Psoas muscle (tissue), 8 donors: ENCODE results near the gene SMDT1. TPM values are rescaled to one million over a fixed set of nuclear protein-coding genes. Genes with fewer than 3 reads are reported as not detected.
A peak's percentile ranks its signal among the peaks of the same experiment; 100 is the strongest.

Experiments used
- ATAC-seq, 4 donors: fragments of 200-7000 bp; cut with Tn5 transposase; one replicate each; pipeline ENCODE4 v1.9.1; 2020; ENCODE audit warnings: moderate library complexity in 3 of 4, mild to moderate bottlenecking in 2 of 4
- DNase-seq, 2 donors: peaks; one replicate each; pipeline ENCODE4 v3.0.0-alpha.2; 2020
- H3K27ac ChIP-seq: fragments of 200-600 bp; one replicate; pipeline ENCODE4 v1.8.0; 2022
- H3K27me3 ChIP-seq, 3 donors: fragments of 200-600 bp in 1 of 3; one replicate each; pipeline versions ENCODE4 v1.6.1 to v1.8.0; 2013 to 2022; ENCODE audit warnings: low read length in 2 of 3, mild to moderate bottlenecking in 2 of 3, moderate library complexity in 1 of 3; ENCODE audit not compliant: insufficient read depth in 3 of 3
- H3K36me3 ChIP-seq, 2 donors: fragments of 200-600 bp in 1 of 2; one replicate each; pipeline versions ENCODE4 v1.6.1 to v1.8.0; 2013 to 2022; ENCODE audit warnings: low read depth in 1 of 2, mild to moderate bottlenecking in 1 of 2, moderate library complexity in 1 of 2; ENCODE audit not compliant: insufficient read depth in 1 of 2
- H3K4me1 ChIP-seq: fragments of 200-600 bp; one replicate; pipeline ENCODE4 v1.8.0; 2022
- H3K4me3 ChIP-seq: fragments of 200-600 bp; one replicate; pipeline ENCODE4 v1.8.0; 2022; ENCODE audit warnings: mild to moderate bottlenecking
- H3K9me3 ChIP-seq: fragments of 200-600 bp; one replicate; pipeline ENCODE4 v1.8.0; 2022
- CTCF ChIP-seq: fragments of 200-600 bp; IDR thresholded peaks from one replicate; pipeline ENCODE4 v1.8.0; 2022; ENCODE audit warnings: antibody characterized with exemption
- WGBS, 3 donors: extraction: QIAGEN DNeasy Blood & Tissue Kit; methylation state at CpG; one replicate each; pipeline versions ENCODE4 v1.1.6 to v1.1.7; 2013; 5-methylcytosine and 5-hydroxymethylcytosine counted together
- intact Hi-C, 2 donors: fragments of 100-400 bp; cut with DNase I; formaldehyde crosslinking; loops; one replicate each; pipeline versions ENCODE4 v1.11.0 to v1.14.2; 2022
- polyA plus RNA-seq, 3 donors: library from polyadenylated mRNA; stranded (reverse); fragments of 200-250 nt; gene quantifications; one replicate each; pipeline ENCODE4 v1.2.3, GENCODE V29; 2013
- total RNA-seq, 4 donors: library from RNA; stranded (reverse); fragmentation: NEBNext Ultra II Directional in 2 of 4; extraction: Animal tissue kit (Norgen Biotek cat#: 25700) in 2 of 4; gene quantifications; one replicate each; pipeline versions ENCODE4 v1.2.1 to v1.2.4, GENCODE V29; 2021 to 2023
- donor health status: healthy with polysubstance abuse.
- donor health status: DM: no; HTN: no; CAD: no; lungs with moderate emphysema.
- donor health status: Bipolar disorder and iron deficiency.
- donor health status: healthy.
- donor health status: DM: yes; HTN: yes; CAD: no.
- donor health status: DM: no; HTN: no; CAD: no.
- donor health status: DM: no; HTN: no; CAD: no.
- donor health status: DM: yes; HTN: yes; CAD: no.

SMDT1 gene
- total and polyA plus RNA-seq, 7 donors: 117 to 198 (median 136) TPM

GRCh38 chr22:42076764-42077485 is 2.6 kb upstream of the SMDT1 start:
- peaks cover 0 to 12% of the 10 kb centered on the region in 2 donors for H3K36me3 ChIP-seq
- peaks cover 29% of the 10 kb centered on the region for H3K4me1 ChIP-seq
- no peak for ATAC-seq
- H3K27ac ChIP-seq: no peak overlapping the region
- 88 to 91% (median 88%) methylated on average over 20 of the region's 20 CpGs for WGBS, 3 donors
- no peaks in the 10 kb centered on the region for H3K9me3 ChIP-seq
- peak in 1 of 2 donors; percentile 49 for DNase-seq
- H3K4me3 ChIP-seq: no peak overlapping the region
- no peaks in the 10 kb centered on the region for H3K27me3 ChIP-seq
- TF ChIP-seq CTCF: no peak
- intact Hi-C loops: loop anchor here in 1 of 2 donors (10.0 kb wide), 1 partner anchor 262 kb away; no protein-coding TSS in a partner anchor

- Histone ChIP-seq H3K36me3 (peaks cover 0 to 19% of the 10 kb centered on the region in 2 donors), H3K27me3 (no peaks in the 10 kb centered on the region), H3K4me3 (no peak overlapping the region), H3K27ac (peak overlapping the region; percentile 95), H3K4me1 (peaks cover 35% of the 10 kb centered on the region), H3K9me3 (no peaks in the 10 kb centered on the region)
- DNase-seq (peak in 1 of 2 donors; percentile 51), ATAC-seq (no peak)
- TF ChIP-seq CTCF: no peak
- intact Hi-C loops: loop anchor here in 1 of 2 donors (10.0 kb wide), 1 partner anchor 263 kb away; no protein-coding TSS in a partner anchor
- WGBS, 3 donors: 86 to 88% (median 86%) methylated on average over 20 to 21 of the region's 21 CpGs
These were observed 1.9 kb upstream of the SMDT1 start for GRCh38 chr22:42077486-42078125.

- 16 to 21% (median 21%) methylated on average over 23 to 24 of the region's 24 CpGs for WGBS, 3 donors
- ATAC-seq: peak; percentile 28 to 44 (median 32)
- Histone ChIP-seq H3K4me1 (peaks cover 42% of the 10 kb centered on the region), H3K4me3 (peak overlapping the region; percentile 71), H3K36me3 (peaks cover 0 to 30% of the 10 kb centered on the region in 2 donors), H3K27me3 (no peaks in the 10 kb centered on the region), H3K27ac (peak overlapping the region; percentile 95), H3K9me3 (no peaks in the 10 kb centered on the region)
- intact Hi-C loops: loop anchor here in 1 of 2 donors (10.0 kb wide), 1 partner anchor 264 kb away; no protein-coding TSS in a partner anchor
- TF ChIP-seq CTCF: no peak
- no peak for DNase-seq
These were observed 806 bp upstream of the SMDT1 start for GRCh38 chr22:42078469-42079318.

- peak overlapping the region; percentile 71 for H3K4me3 ChIP-seq
- WGBS, 3 donors: 1 to 3% (median 2%) methylated on average over 14 of the region's 14 CpGs
- TF ChIP-seq CTCF: no peak
- no peaks in the 10 kb centered on the region for H3K9me3 ChIP-seq
- H3K4me1 ChIP-seq: peaks cover 42% of the 10 kb centered on the region
- DNase-seq: no peak
- ATAC-seq: peak in 1 of 4 donors; percentile 20
- H3K36me3 ChIP-seq: peaks cover 3 to 46% of the 10 kb centered on the region in 2 donors
- H3K27me3 ChIP-seq: no peaks in the 10 kb centered on the region
- peak overlapping the region; percentile 95 for H3K27ac ChIP-seq
- intact Hi-C loops: no loop called here
These were observed 787 bp downstream of the SMDT1 start for GRCh38 chr22:42080287-42080686.
